Tibial nerve (tissue), 4 donors: ENCODE measurements around the gene CAPN12. TPM values are rescaled to one million over a fixed set of nuclear protein-coding genes. Genes with fewer than 3 reads are reported as not detected.
A peak's percentile ranks its signal among the peaks of the same experiment; 100 is the strongest.

ENCODE experiments used
- DNase-seq, 2 donors: peaks; one replicate each; pipeline ENCODE4 v3.0.0-alpha.2; 2019; ENCODE audit warnings: low spot score in 2 of 2
- H3K27ac ChIP-seq, 4 donors: fragments of 200-600 bp; sonication (generic) in 3 of 4; one replicate each; pipeline ENCODE4 v1.5.1; 2017 to 2019; ENCODE audit warnings: mild to moderate bottlenecking in 1 of 4
- H3K27me3 ChIP-seq, 2 donors: fragments of 200-600 bp; sonication (generic) in 1 of 2; one replicate each; pipeline versions ENCODE4 v1.5.1 to v1.6.0; 2017 to 2019
- H3K36me3 ChIP-seq, 3 donors: fragments of 200-600 bp; sonication (generic); one replicate each; pipeline ENCODE4 v1.5.1; 2018 to 2019
- H3K4me1 ChIP-seq, 4 donors: fragments of 200-600 bp; sonication (generic) in 3 of 4; one replicate each; pipeline ENCODE4 v1.5.1; 2017 to 2019
- H3K4me3 ChIP-seq, 4 donors: fragments of 200-600 bp; sonication (generic) in 3 of 4; one replicate each; pipeline ENCODE4 v1.5.1; 2017 to 2019; ENCODE audit warnings: mild to moderate bottlenecking in 1 of 4, moderate library complexity in 1 of 4
- H3K9me3 ChIP-seq, 4 donors: fragments of 200-600 bp; sonication (generic) in 3 of 4; one replicate each; pipeline ENCODE4 v1.5.1; 2017 to 2019
- EP300 ChIP-seq, 2 donors: sonication (generic); formaldehyde crosslinking; IDR thresholded peaks; one replicate each; pipeline ENCODE4 v1.6.1; 2017; ENCODE audit warnings: antibody characterized with exemption in 2 of 2, mild to moderate bottlenecking in 1 of 2
- POLR2A ChIP-seq, 2 donors: fragments of 450-650 bp; IDR thresholded peaks; one replicate each; pipeline ENCODE4 v1.6.1; 2017; ENCODE audit warnings: antibody characterized with exemption in 2 of 2, mild to moderate bottlenecking in 2 of 2, moderate library complexity in 2 of 2
- WGBS, 2 donors: methylation state at CpG; one replicate each; pipeline ENCODE4 v1.1.5; 2018; 5-methylcytosine and 5-hydroxymethylcytosine counted together
- total RNA-seq, 4 donors: library from RNA; depleted of rRNA; stranded (reverse); fragments of >200 nt; gene quantifications; one replicate each; pipeline ENCODE4 v1.1.0, GENCODE V29; 2016
- TF ChIP-seq, protein P1 (sequence below), 5 experiments: fragments of 200-600 bp in 3 of 5; fragments of 450-650 bp in 2 of 5; sonication (generic) in 3 of 5; IDR thresholded peaks; one replicate each; pipeline ENCODE4 v1.5.1; 2016 to 2019; ENCODE audit warnings: antibody characterized with exemption in 5 of 5, mild to moderate bottlenecking in 3 of 5, moderate library complexity in 2 of 5

Gene CAPN12
- total RNA-seq, 4 donors from 2014 or later, result 3.5 to 5.7 (median 4.8) TPM

DNA sequence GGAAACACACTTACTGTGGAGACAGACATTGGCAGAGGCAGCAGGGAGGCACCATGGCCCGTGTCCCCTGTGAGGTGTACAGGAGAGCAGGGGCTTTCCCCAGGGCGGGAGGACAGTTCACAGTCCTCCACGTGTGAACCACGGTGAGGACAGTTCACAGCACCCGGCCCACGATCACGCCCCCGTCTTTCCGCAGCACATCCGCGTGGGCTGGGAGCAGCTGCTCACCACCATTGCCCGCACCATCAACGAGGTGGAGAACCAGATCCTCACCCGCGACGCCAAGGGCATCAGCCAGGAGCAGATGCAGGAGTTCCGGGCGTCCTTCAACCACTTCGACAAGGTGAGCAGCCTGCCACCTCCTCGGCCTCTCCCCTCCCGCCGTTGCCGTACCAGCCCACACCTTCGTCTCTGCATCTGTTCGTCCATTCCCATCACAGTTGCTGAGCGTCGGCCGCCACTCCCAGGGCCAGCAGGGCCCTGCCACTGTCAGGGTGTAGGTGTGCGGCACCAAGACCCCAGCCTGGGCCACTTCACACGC lies 17.4 kb downstream of the CAPN12 start:
- Histone ChIP-seq H3K4me3 (no peak overlapping the region), H3K4me1 (peaks cover 4 to 83% (median 20%) of the 10 kb centered on the region in 4 donors), H3K9me3 (no peaks in the 10 kb centered on the region), H3K27me3 (no peaks in the 10 kb centered on the region), H3K36me3 (peaks cover 7 to 95% (median 41%) of the 10 kb centered on the region in 3 donors), H3K27ac (peak overlapping the region in 2 of 4 donors; percentile 26 to 66)
- 78 to 82% methylated on average over 30 of the region's 30 CpGs for WGBS, 2 donors
- TF ChIP-seq EP300 (IDR thresholded peaks at IDR 0.05), result no peak
- TF ChIP-seq, protein P1, sequence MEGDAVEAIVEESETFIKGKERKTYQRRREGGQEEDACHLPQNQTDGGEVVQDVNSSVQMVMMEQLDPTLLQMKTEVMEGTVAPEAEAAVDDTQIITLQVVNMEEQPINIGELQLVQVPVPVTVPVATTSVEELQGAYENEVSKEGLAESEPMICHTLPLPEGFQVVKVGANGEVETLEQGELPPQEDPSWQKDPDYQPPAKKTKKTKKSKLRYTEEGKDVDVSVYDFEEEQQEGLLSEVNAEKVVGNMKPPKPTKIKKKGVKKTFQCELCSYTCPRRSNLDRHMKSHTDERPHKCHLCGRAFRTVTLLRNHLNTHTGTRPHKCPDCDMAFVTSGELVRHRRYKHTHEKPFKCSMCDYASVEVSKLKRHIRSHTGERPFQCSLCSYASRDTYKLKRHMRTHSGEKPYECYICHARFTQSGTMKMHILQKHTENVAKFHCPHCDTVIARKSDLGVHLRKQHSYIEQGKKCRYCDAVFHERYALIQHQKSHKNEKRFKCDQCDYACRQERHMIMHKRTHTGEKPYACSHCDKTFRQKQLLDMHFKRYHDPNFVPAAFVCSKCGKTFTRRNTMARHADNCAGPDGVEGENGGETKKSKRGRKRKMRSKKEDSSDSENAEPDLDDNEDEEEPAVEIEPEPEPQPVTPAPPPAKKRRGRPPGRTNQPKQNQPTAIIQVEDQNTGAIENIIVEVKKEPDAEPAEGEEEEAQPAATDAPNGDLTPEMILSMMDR (IDR thresholded peaks at IDR 0.05), result no peak
- TF ChIP-seq POLR2A (IDR thresholded peaks at IDR 0.05), result no peak
- DNase-seq, result no peak

DNA sequence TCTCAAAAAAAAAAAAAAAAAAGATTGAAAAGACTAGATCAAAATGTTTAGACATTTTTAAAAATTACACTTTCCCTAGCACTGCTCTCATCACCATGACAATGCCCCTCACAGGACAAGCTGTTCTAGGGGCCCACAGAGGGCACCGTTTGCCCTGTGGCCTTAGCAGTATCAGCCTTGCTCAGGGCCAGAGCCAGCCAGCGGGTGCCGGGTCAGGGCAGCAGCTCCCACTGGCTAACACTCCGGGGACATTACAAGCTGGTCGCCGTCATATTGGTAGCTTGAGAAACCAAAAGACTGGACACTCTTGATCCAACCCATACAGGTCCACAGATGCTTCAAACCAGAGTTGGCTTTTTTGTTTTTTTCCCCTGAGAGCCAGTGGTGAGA lies 18.0 kb downstream of the CAPN12 start:
- TF ChIP-seq EP300 (IDR thresholded peaks at IDR 0.05) (no peak), POLR2A (IDR thresholded peaks at IDR 0.05) (no peak)
- TF ChIP-seq, protein P1 (IDR thresholded peaks at IDR 0.05), result no peak
- Histone ChIP-seq H3K4me3 (no peak overlapping the region), H3K9me3 (no peaks in the 10 kb centered on the region), H3K4me1 (peaks cover 9 to 86% (median 24%) of the 10 kb centered on the region in 4 donors), H3K27ac (peak overlapping the region in 2 of 4 donors; percentile 26 to 66), H3K36me3 (peaks cover 7 to 98% (median 41%) of the 10 kb centered on the region in 3 donors), H3K27me3 (no peaks in the 10 kb centered on the region)
- WGBS, 2 donors, result 70 to 83% methylated on average over 6 of the region's 6 CpGs
- DNase-seq, result no peak

DNA sequence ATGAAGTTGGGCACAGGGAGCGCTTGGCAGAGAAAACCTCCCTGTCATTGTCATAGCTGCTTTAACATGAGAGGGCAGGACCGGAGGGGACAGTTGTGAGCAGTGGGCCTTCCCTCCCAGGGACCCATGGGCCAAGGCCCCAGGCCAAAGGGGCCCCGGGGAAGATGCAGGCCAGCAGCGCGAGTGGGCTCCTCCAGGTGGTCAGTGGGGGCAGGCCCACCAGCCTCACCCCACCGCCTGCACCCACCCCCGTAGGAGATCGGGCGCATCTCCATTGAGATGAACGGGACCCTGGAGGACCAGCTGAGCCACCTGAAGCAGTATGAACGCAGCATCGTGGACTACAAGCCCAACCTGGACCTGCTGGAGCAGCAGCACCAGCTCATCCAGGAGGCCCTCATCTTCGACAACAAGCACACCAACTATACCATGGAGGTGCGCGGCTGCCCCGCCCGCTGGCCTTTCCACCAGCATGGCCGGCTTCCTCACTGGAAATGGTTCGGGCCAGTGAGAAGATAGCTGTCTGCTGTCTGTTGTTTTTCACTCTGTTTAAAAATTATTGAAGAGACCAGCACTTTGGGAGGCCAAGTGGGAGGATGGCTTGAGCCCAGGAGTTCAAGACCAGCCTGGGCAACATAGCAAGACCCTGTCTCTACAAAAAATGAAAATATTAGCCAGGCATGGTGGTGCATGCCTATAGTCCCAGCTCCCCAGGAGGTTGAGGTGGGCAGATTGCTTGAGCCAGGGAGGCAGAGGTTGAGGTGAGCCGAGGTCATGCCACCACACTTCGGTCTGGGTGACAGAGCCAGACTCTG lies 18.6 kb downstream of the CAPN12 start:
- Histone ChIP-seq H3K36me3 (peaks cover 7 to 96% (median 38%) of the 10 kb centered on the region in 3 donors), H3K4me1 (peaks cover 9 to 90% (median 30%) of the 10 kb centered on the region in 4 donors), H3K4me3 (no peak overlapping the region), H3K9me3 (no peaks in the 10 kb centered on the region), H3K27me3 (no peaks in the 10 kb centered on the region), H3K27ac (peak overlapping the region in 2 of 4 donors; percentile 26 to 66)
- no peak for DNase-seq
- WGBS, 2 donors, result 92 to 93% methylated on average over 17 to 20 of the region's 21 CpGs
- TF ChIP-seq EP300 (IDR thresholded peaks at IDR 0.05) (no peak), POLR2A (IDR thresholded peaks at IDR 0.05) (no peak)
- TF ChIP-seq, protein P1 (IDR thresholded peaks at IDR 0.05), result no peak

DNA sequence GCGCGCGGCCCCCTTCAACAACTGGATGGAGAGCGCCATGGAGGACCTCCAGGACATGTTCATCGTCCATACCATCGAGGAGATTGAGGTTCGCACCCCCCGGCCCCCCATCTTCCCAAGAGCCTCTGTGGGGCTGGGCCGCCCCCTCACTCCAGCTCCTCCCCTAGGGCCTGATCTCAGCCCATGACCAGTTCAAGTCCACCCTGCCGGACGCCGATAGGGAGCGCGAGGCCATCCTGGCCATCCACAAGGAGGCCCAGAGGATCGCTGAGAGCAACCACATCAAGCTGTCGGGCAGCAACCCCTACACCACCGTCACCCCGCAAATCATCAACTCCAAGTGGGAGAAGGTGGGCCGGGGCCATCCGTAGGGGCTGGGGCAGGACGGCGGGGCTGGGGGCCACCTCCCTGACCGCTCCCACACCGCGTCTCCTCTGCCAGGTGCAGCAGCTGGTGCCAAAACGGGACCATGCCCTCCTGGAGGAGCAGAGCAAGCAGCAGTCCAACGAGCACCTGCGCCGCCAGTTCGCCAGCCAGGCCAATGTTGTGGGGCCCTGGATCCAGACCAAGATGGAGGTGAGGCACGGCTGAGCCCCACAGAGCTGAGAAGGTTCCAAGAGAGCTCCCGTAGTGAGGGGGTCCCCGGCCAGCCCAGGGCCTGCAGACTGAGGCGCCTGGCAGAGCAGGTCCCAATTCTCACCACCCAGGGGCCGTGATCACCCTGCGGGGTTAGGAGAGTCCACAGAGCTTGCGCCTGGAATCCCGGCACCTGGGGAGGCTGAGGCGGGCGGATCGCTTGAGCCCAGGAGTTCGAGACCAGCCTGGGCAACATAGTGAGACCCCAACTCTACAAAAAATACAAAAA lies 20.1 kb downstream of the CAPN12 start:
- 85 to 88% methylated on average over 15 to 36 of the region's 42 CpGs for WGBS, 2 donors
- no peak overlapping the region for H3K4me3 ChIP-seq
- TF ChIP-seq EP300 (IDR thresholded peaks at IDR 0.05) (no peak), POLR2A (IDR thresholded peaks at IDR 0.05) (no peak)
- TF ChIP-seq, protein P1 (IDR thresholded peaks at IDR 0.05), result no peak
- H3K4me1 ChIP-seq, result peaks cover 9 to 93% (median 44%) of the 10 kb centered on the region in 4 donors
- H3K27ac ChIP-seq, result peak overlapping the region; percentile 75 to 92 (median 87)
- no peaks in the 10 kb centered on the region for H3K9me3 ChIP-seq
- H3K36me3 ChIP-seq, result peaks cover 7 to 93% (median 35%) of the 10 kb centered on the region in 3 donors
- no peak for DNase-seq
- no peaks in the 10 kb centered on the region for H3K27me3 ChIP-seq
